T1000 (cell line): ENCODE measurements around the gene THY1.

Source experiments
- DNase-seq: peaks from one replicate; lab custom pipeline; 2025; ENCODE audit warnings: mixed read lengths; lab: John Stamatoyannopoulos, UW

The THY1 gene

GRCh38 chr11:119381181-119381988 is 41.6 kb downstream of the THY1 start, which contains the start of gene USP2:
USP2 (minus strand) TSS chr11:119381690; CDS start chr11:119373480, 8,210 bp downstream.
- peak; percentile 95 for DNase-seq

DNA sequence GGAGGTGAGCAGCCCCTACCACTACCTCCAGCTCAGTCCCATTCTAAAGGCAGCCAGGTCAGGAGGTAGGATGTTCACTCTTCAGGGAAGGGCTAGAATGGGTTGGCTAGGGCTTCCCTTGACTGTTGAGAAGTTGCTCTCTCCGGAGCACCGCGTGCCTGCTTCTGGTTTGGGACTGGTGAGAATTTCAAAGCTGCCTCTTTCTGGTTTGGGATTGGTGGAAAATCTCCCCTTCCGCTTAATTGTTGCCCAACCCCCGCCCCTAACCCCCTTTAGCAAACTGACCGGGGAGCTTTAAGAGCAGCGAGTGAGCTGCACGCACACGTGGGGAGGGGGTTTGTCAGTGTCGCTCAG is 42.2 kb downstream of the THY1 start:
- no peak for DNase-seq

DNA sequence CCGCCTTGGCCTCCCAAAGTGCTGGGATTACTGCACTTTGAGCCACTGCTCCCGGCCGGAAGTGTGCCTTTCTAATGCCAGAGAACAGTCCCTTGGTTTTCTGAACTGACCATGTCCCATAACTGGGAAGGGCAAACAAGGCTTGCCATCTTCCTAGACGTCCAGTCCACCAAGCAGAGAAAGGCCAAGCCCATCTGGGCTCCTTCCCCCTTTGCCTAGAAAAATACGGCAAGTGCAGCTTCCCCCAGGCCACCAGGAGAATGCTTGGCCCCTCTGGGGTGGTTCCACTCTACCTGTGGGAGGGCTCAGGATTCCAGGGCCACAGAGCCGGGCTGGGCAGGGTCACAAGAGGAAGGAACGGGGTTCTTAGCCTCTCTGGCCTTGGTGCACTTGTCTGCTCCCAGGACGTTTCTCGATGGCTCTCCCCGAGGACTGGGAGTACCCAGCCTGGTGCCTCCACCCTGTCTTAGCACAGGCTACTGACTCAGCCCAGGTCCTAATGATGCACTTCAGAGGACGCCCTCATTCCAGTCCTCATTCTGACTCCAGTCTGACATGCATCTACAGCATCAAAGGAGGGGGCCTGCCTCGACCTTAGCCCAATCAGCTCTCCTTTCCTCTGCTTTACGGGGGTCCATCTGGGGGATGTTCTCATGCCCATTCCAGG is 42.7 kb downstream of the THY1 start:
- no peak for DNase-seq

DNA sequence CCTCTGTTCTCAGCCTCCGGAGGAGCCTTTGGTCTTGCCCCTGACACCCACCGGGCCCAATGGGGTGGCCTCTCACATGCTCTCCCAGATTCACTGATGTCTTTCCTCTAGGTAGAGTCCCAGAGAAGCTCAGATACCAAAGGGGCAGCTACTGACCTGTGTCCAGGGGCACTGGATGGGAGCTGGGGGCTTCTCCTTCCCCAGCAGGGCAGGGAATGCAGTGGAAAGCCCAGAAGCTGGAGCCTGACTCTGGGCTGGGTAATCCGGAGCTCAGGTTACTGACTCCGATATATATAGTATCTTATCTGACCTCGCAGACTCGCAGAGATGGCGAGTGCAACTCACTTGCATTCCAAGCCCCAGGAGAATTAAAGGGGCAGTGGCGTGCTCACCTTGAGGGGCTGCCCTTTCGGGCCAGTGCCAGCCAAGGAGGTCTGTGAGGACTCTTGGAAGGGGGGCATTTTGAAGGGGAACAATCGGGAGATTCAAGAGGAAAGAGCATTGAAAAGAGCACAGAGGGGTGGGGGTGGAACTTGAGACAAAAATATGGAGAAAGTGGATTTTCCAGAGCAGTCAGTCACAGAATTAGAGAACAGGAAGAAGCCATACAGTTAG is 44.0 kb downstream of the THY1 start:
- no peak for DNase-seq

GRCh38 chr11:119377961-119378667 is 44.9 kb downstream of the THY1 start:
- DNase-seq = no peak

DNA sequence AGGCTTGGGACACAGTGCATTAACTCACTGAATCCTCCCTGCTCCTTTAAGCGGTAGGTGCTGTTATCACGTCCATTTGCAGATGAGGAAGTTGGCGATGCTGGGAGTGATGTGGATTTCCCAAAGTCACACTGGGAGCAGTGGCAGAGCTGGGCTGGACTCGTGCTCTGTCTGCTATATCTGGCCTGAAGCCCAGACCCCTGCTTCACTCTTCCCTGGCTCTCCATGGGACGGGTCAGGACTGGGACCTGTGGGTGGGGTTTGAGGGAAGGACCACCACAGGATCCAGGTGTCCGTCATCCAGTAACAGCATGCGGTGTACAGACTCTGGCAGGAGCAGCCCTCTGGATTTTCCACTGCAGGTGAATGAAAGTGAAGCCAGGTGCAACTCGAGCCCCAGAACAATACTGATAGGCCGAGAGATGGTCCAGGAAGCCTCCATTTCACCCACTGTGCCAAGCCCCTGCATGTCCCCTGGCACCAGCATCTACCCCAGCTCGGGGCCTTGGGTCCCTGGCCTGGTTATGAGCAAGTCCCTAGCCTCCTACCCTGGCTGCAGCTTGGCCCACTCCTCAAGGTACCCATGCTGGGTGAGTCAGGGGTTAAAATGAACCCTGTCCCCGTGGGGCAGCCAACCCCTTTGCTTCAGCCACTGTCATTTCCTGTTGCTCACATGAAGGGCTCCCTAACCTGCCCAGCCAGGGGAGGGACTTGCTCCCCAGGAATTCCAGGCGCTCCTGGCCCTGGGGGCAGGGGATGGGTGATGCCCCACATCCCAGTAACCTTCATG is 45.7 kb downstream of the THY1 start:
- no peak for DNase-seq

DNA sequence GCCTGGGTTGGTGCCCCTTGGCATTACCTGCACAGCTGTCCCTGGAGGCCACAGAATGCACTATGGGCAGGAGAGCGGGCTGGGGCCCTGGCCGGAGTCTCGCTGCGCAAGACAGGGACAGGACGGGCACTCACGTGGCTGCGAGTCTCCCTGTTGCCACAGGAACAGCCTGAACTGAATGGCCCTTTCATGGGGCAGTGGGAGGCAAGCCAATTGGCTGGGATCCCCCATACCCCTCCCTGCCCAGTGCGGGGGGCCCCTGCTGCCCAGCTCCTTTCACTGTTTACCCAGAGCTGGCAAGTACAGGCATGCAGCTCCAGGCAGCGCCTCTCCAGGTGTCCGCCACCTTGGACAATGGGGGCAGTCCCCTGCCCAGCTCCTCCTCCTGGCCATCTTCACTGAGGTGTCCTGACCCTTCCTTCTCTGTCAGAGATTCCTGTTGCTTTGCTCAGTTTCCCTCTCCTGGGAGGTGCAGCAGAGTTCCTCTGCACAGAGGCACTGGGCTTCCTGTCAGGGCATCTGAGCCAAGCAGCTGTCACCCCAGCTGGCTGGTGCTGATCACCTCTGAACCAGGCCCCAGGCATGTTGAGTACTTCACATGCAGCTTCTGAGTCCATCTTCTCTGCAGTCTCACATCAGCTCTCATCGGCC is 46.6 kb downstream of the THY1 start:
- no peak for DNase-seq

GRCh38 chr11:119375337-119376196 is 47.4 kb downstream of the THY1 start:
- no peak for DNase-seq

DNA sequence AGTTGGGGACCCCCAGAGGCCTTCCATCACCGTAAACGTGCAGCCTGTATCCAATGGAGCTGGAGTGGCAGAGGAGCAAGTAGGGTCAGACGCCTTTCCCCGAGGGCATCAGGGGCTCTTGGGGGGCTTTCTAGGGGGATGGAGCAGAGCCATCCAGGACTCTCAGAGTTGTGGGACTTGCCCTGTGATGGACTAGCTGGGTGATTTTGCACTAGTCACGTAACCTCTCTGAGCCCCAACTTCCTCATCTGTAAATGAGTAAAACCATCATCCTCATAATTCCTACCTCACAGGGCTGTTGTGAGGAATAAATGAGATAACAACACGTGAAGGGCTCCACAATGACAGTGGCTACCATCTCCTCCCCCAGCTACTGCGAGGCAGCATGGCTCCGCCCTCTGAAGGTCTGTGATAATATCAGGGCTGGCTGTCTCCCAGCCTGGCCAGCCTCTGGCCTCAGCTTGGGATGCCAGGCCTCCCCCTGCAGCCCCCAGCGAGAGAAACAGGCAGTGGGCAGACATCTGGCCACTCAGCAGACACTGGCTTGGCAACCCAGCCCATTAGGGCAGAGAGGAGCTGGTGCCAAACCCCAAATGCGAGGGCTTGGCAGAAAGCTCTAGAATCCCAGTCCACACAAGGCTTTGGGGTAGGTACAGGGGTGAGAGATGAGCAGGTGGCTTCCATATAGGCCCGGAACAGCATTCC is 48.2 kb downstream of the THY1 start:
- DNase-seq = no peak

- peak; percentile 36 for DNase-seq
These were observed 48.9 kb downstream of the THY1 start for GRCh38 chr11:119373921-119374631.

GRCh38 chr11:119373059-119373920 is 49.7 kb downstream of the THY1 start:
- DNase-seq = no peak

- DNase-seq = no peak
These were observed 50.5 kb downstream of the THY1 start for GRCh38 chr11:119372260-119373058.

DNA sequence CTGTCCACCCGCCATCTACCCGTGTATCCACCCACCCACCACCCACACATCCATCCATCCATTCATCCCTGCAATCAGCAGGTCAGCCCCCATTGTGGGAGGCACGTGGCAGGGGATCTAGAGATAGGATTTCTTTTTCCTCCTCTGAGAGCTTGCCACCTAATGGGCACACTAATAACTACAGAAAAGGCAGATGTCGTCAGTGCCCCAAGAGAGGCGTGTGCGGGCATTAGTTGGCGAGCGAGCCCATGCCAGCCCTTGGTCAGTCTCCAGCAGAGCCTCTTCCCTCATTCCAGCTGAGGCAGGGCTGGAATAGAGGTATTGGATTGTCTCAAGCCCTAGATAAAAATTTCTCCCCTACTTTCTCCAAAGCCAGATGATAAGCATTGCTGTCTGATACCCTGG is 51.2 kb downstream of the THY1 start:
- DNase-seq = no peak

DNA sequence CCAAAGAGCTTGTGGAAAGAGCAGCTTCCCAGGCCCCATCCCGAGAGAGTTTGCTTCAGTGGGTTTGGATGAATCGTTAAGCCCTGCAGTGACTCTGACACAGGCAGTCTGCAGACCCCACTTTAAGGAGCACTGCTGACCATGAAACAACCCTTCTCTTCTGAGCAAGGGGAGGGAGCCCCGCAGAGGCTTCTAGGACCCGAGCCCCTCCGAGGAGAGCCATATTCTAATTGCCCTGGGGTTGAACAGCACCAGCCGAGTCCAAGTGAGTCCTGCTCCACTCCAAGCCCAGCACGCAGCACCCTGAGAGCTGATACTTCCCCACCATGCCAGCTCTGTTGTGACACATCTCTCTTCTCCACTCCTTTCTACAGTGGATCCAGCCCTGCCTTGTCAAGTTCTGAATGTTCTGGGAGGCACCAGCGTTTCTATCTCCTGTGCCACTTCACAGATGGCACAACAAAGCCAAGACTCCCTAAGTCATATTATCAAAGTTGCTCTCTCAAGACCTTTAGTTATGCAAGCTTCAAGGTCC is 51.8 kb downstream of the THY1 start:
- no peak for DNase-seq

GRCh38 chr11:119370486-119371046 is 52.4 kb downstream of the THY1 start:
- no peak for DNase-seq
